ENCODE results near the gene CMSS1. TPM values are rescaled to one million over a fixed set of nuclear protein-coding genes. Genes with fewer than 3 reads are reported as not detected.

CMSS1 gene
- total RNA-seq, 4 donors from 2014 or later = 2.4 to 29.9 (median 5.2) TPM

- H3K4me1 ChIP-seq = peaks cover 6 to 23% (median 18%) of the 10 kb centered on the region in 4 donors
- 100% methylated on average over 2 of the region's 2 CpGs; no CpG with 5 or more reads in 1 of the 2 donors for WGBS, 2 donors (ENCODE audit: low coverage in 1 of 2)
- intact Hi-C loops (cut with DNase I; ENCODE audit: low total_unique reads) (no loop called here), in situ Hi-C loops (cut with MboI; ENCODE audit: low pct_ligation_motif_present in 1 of 4, low pct_unique_long_range_greater_than_20kb in 1 of 4, low sequenced_read_pairs in 3 of 4) (no loop called here)
- H3K27ac ChIP-seq = no peak overlapping the region
- no peak for TF ChIP-seq CTCF (IDR thresholded peaks at IDR 0.05)
- no peak for TF ChIP-seq EP300 (IDR thresholded peaks at IDR 0.05; ENCODE audit: low read depth)
- TF ChIP-seq POLR2A (IDR thresholded peaks at IDR 0.05) = no peak
- no peak for TF ChIP-seq POLR2AphosphoS5 (IDR thresholded peaks at IDR 0.05)
- no peaks in the 10 kb centered on the region for H3K9me3 ChIP-seq
- H3K36me3 ChIP-seq = no peaks in the 10 kb centered on the region
- no peak for DNase-seq
- H3K4me3 ChIP-seq = no peak overlapping the region
- no peaks in the 10 kb centered on the region for H3K27me3 ChIP-seq
Measured at GRCh38 chr3:99999536-99999935, 181.9 kb downstream of the CMSS1 start.

GRCh38 chr3:100001083-100001482 lies 183.4 kb downstream of the CMSS1 start:
- no peak for DNase-seq
- Histone ChIP-seq H3K27me3 (no peaks in the 10 kb centered on the region), H3K9me3 (no peaks in the 10 kb centered on the region), H3K36me3 (no peaks in the 10 kb centered on the region), H3K27ac (no peak overlapping the region), H3K4me3 (no peak overlapping the region), H3K4me1 (peaks cover 11 to 38% (median 24%) of the 10 kb centered on the region in 4 donors)
- 99 to 100% methylated on average over 3 of the region's 3 CpGs for WGBS, 2 donors (ENCODE audit: low coverage in 1 of 2)
- TF ChIP-seq EP300 (IDR thresholded peaks at IDR 0.05; ENCODE audit: low read depth) = no peak
- TF ChIP-seq CTCF (IDR thresholded peaks at IDR 0.05) = no peak
- TF ChIP-seq POLR2AphosphoS5 (IDR thresholded peaks at IDR 0.05) = no peak
- no peak for TF ChIP-seq POLR2A (IDR thresholded peaks at IDR 0.05)
- intact Hi-C loops (cut with DNase I; ENCODE audit: low total_unique reads) (no loop called here), in situ Hi-C loops (cut with MboI; ENCODE audit: low pct_ligation_motif_present in 1 of 4, low pct_unique_long_range_greater_than_20kb in 1 of 4, low sequenced_read_pairs in 3 of 4) (no loop called here)

GRCh38 chr3:100001526-100002270 lies 184.0 kb downstream of the CMSS1 start:
- intact Hi-C loops (cut with DNase I; ENCODE audit: low total_unique reads) = no loop called here
- H3K27me3 ChIP-seq = no peaks in the 10 kb centered on the region
- peaks cover 11 to 44% (median 28%) of the 10 kb centered on the region in 4 donors for H3K4me1 ChIP-seq
- 84 to 90% methylated on average over 2 to 8 of the region's 8 CpGs for WGBS, 2 donors (ENCODE audit: low coverage in 1 of 2)
- H3K36me3 ChIP-seq = no peaks in the 10 kb centered on the region
- peak overlapping the region in 1 of 4 donors; percentile 71 for H3K27ac ChIP-seq
- H3K9me3 ChIP-seq = no peaks in the 10 kb centered on the region
- no peak for DNase-seq
- no peak overlapping the region for H3K4me3 ChIP-seq
- in situ Hi-C loops (cut with MboI; ENCODE audit: low pct_ligation_motif_present in 1 of 4, low pct_unique_long_range_greater_than_20kb in 1 of 4, low sequenced_read_pairs in 3 of 4) = no loop called here
- TF ChIP-seq CTCF (IDR thresholded peaks at IDR 0.05) = no peak
- TF ChIP-seq POLR2AphosphoS5 (IDR thresholded peaks at IDR 0.05) = no peak

- 44 to 60% methylated on average over 1 to 4 of the region's 4 CpGs for WGBS, 2 donors (ENCODE audit: low coverage in 1 of 2)
- no peaks in the 10 kb centered on the region for H3K9me3 ChIP-seq
- H3K4me1 ChIP-seq = peaks cover 11 to 54% (median 30%) of the 10 kb centered on the region in 4 donors
- DNase-seq = peak; percentile 49
- peak overlapping the region; percentile 68 to 74 (median 72) for H3K27ac ChIP-seq
- H3K4me3 ChIP-seq = no peak overlapping the region
- no peaks in the 10 kb centered on the region for H3K36me3 ChIP-seq
- intact Hi-C loops (cut with DNase I; ENCODE audit: low total_unique reads) = no loop called here
- TF ChIP-seq POLR2AphosphoS5 (IDR thresholded peaks at IDR 0.05) (peak in 2 of 3 donors; percentile 26 to 54), EP300 (IDR thresholded peaks at IDR 0.05; ENCODE audit: low read depth) (no peak)
- in situ Hi-C loops (cut with MboI; ENCODE audit: low pct_ligation_motif_present in 1 of 4, low pct_unique_long_range_greater_than_20kb in 1 of 4, low sequenced_read_pairs in 3 of 4) = no loop called here
- H3K27me3 ChIP-seq = no peaks in the 10 kb centered on the region
Measured at GRCh38 chr3:100002599-100003350, 185.1 kb downstream of the CMSS1 start.
